ENCODE results near the gene LECT2.

The LECT2 gene

GRCh38 chr5:135954899-135955298, at the start of gene LECT2:
TSS of gene LECT2 (minus strand) at chr5:135954983. CDS start at chr5:135954833, 150 bp downstream.
- Histone ChIP-seq H3F3A (ENCODE audit: insufficient read depth, low read length) (no peaks in the 10 kb centered on the region), H3K36me3 (replicated peaks; ENCODE audit: insufficient read depth, low read length) (no peaks in the 10 kb centered on the region), H3K4me3 (ENCODE audit: low read length) (no peak within 1 kb of the TSS), H3K9me3 (replicated peaks; ENCODE audit: insufficient read depth, low read length) (no peaks in the 10 kb centered on the region), H3K4me1 (ENCODE audit: low read length) (no peaks in the 10 kb centered on the region), H3K4me2 (ENCODE audit: low read depth, low read length) (no peak within 1 kb of the TSS), H3K27ac (ENCODE audit: low read length) (no peak within 1 kb of the TSS), H4K20me1 (ENCODE audit: insufficient read depth, low read length) (no peaks in the 10 kb centered on the region), H3K9ac (ENCODE audit: low read length) (no peak within 1 kb of the TSS), H2AFZ (ENCODE audit: low read length) (no peak within 1 kb of the TSS), H3K9me2 (replicated peaks; ENCODE audit: insufficient read depth, low read length) (no peaks in the 10 kb centered on the region), H3K27me3 (replicated peaks; ENCODE audit: insufficient read depth, low read length) (no peaks in the 10 kb centered on the region), H3K79me2 (ENCODE audit: low read length) (no peaks in the 10 kb centered on the region)
- TF ChIP-seq EZH2 (optimal IDR thresholded peaks at IDR 0.05; ENCODE audit: low read depth, low read length) (no peak), EZH2phosphoT487 (IDR thresholded peaks at IDR 0.05; ENCODE audit: low read length) (no peak), CTCF (IDR thresholded peaks at IDR 0.05; ENCODE audit: low read length) (no peak)
- DNase-seq = no peak

- H3K27ac ChIP-seq (ENCODE audit: low read length) = no peak overlapping the region
These were observed 49.7 kb upstream of the LECT2 start for GRCh38 chr5:136004436-136004835.

GRCh38 chr5:136001466-136001981, 46.7 kb upstream of the LECT2 start:
- H2AFZ ChIP-seq (ENCODE audit: low read length) = no peak overlapping the region
- no peak overlapping the region for H3K4me2 ChIP-seq (ENCODE audit: low read depth, low read length)
- H3K79me2 ChIP-seq (ENCODE audit: low read length) = no peaks in the 10 kb centered on the region
- no peaks in the 10 kb centered on the region for H3K9me2 ChIP-seq (replicated peaks; ENCODE audit: insufficient read depth, low read length)
- no peak for DNase-seq
- no peak overlapping the region for H3K4me3 ChIP-seq (ENCODE audit: low read length)
- H3K9ac ChIP-seq (ENCODE audit: low read length) = no peak overlapping the region
- no peaks in the 10 kb centered on the region for H4K20me1 ChIP-seq (ENCODE audit: insufficient read depth, low read length)
- no peaks in the 10 kb centered on the region for H3K36me3 ChIP-seq (replicated peaks; ENCODE audit: insufficient read depth, low read length)
- H3K27me3 ChIP-seq (replicated peaks; ENCODE audit: insufficient read depth, low read length) = no peaks in the 10 kb centered on the region
- no peak overlapping the region for H3K27ac ChIP-seq (ENCODE audit: low read length)
- H3F3A ChIP-seq (ENCODE audit: insufficient read depth, low read length) = no peaks in the 10 kb centered on the region
- no peaks in the 10 kb centered on the region for H3K4me1 ChIP-seq (ENCODE audit: low read length)
- no peak for TF ChIP-seq EZH2 (optimal IDR thresholded peaks at IDR 0.05; ENCODE audit: low read depth, low read length)
- no peak for TF ChIP-seq EZH2phosphoT487 (IDR thresholded peaks at IDR 0.05; ENCODE audit: low read length)
- no peak for TF ChIP-seq CTCF (IDR thresholded peaks at IDR 0.05; ENCODE audit: low read length)
- no peaks in the 10 kb centered on the region for H3K9me3 ChIP-seq (replicated peaks; ENCODE audit: insufficient read depth, low read length)

More at GRCh38 chr5:136004436-136004835, 49.7 kb upstream of the LECT2 start:
- H3K36me3 ChIP-seq (replicated peaks; ENCODE audit: insufficient read depth, low read length) = no peaks in the 10 kb centered on the region
- DNase-seq = no peak
- H3K9ac ChIP-seq (ENCODE audit: low read length) = no peak overlapping the region
- H3K4me3 ChIP-seq (ENCODE audit: low read length) = no peak overlapping the region
- no peak overlapping the region for H2AFZ ChIP-seq (ENCODE audit: low read length)
- H3K9me3 ChIP-seq (replicated peaks; ENCODE audit: insufficient read depth, low read length) = no peaks in the 10 kb centered on the region
- no peaks in the 10 kb centered on the region for H3K79me2 ChIP-seq (ENCODE audit: low read length)
- H3K9me2 ChIP-seq (replicated peaks; ENCODE audit: insufficient read depth, low read length) = no peaks in the 10 kb centered on the region
- H3K27me3 ChIP-seq (replicated peaks; ENCODE audit: insufficient read depth, low read length) = no peaks in the 10 kb centered on the region
- H4K20me1 ChIP-seq (ENCODE audit: insufficient read depth, low read length) = no peaks in the 10 kb centered on the region
- H3K4me1 ChIP-seq (ENCODE audit: low read length) = no peaks in the 10 kb centered on the region
- TF ChIP-seq CTCF (IDR thresholded peaks at IDR 0.05; ENCODE audit: low read length) (no peak), EZH2 (optimal IDR thresholded peaks at IDR 0.05; ENCODE audit: low read depth, low read length) (no peak), EZH2phosphoT487 (IDR thresholded peaks at IDR 0.05; ENCODE audit: low read length) (no peak)
- H3F3A ChIP-seq (ENCODE audit: insufficient read depth, low read length) = no peaks in the 10 kb centered on the region
- H3K4me2 ChIP-seq (ENCODE audit: low read depth, low read length) = no peak overlapping the region

Data from MM.1S (cell line).